Activated CD4-positive, alpha-beta T cell treated with anti-CD3 and anti-CD28 coated beads for 1 hour (primary cell): ENCODE data around the gene FABP6.
"Not testable (repeated sequence)": the region's sequence is repeated elsewhere in the genome, so short reads cannot be mapped to it uniquely, and the experiment has no call there.

Source experiments
- DNase-seq: peaks from one replicate; pipeline ENCODE4 v3.0.0-alpha.2; 2020

The FABP6 gene

DNA sequence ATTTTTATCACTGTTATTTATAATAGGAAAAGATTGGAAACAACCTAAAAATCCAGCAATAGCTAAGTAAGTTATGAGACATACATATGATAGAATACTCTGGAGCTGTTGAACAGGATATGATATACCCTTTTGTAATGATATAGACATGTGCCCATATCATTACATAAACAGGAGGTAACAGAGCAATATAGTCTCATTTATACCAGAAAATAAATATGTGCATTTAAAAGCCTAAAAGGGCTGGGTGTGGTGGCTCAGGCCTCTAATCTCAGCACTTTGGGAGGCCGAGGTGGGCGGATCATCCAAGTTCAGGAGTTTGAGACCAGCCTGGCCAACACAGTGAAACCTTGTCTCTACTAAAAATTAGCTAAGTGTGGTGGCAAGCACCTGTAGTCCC lies 2.3 kb upstream of the FABP6 start:
- no peak for DNase-seq

DNA sequence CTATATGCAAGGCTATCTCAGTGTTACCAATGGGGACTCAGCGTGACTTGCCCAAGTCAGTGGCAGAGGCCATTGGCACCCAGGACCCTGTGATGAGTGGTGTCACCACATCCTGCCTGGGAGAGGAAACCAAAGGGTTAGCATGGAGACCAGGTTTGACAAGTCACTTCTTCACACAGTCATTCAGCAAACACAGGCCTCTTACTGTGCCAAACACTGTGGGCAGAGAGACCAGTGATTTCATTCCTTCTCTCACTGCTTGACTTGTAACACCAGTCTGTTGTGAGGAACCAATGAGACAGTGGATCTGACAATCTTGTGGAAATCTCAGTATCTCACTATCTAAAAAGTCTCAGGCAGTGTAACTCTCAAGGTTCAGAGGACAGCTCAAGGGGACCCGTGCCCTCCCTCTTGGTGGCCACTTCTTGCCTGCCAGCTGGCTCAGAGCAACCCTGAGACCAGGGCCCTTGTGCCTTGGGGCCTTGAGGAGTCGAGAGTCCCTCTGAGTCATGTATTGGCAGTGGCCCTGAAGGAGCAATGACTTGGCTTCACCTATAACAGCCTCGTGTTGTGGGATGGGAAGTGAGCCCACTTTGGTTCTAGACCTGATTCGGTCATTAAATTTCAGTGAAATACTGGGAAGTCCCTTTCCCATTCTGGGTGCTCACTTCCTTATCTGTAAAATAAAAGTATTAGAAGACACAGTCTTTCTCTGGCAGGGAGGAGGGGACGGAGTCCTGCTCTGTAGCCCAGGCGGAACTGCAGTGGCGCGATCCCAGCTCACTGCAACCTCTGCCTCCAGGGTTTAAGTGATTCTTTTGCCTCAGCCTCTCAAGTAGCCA lies 1.6 kb downstream of the FABP6 start:
- DNase-seq: no peak

DNA sequence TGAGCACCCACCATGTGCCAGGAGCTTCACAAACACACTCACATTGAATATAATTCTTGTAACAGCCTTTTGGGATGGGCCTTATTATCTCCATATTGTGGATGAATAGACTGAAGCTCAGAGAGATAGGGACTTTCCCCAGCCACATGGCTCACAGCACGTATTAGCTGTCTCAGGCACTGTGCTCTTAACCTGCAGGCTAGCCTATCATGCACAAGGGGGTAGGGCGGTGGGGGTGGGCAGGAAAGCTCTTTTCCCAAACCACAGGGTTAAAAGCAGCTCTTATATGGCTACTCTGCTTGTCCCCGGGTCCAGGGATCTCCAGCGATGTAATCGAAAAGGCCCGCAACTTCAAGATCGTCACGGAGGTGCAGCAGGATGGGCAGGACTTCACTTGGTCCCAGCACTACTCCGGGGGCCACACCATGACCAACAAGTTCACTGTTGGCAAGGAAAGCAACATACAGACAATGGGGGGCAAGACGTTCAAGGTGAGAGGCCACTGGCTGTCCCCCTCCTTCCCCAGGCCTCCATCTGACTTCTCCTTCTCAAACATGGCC lies 2.6 kb downstream of the FABP6 start:
- DNase-seq: no peak

DNA sequence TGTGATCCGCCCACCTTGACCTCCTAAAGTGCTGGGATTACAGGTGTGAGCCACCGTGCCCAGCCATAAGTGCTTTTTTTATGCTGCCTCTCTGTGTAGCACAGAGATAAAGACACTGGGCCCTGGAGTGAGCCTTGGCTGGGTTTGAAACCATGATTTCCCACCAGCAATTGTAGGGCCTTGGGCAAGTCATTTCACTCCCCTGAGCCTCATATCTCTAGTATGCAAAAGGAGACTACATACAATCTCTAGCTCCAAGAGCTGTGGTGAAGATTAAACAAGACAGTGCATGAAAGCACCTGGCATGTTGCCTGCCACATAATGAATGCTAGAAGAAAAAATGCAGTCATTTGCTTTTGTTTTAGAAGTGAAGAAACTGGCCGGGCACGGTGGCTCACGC lies 3.9 kb downstream of the FABP6 start:
- DNase-seq: no peak

DNA sequence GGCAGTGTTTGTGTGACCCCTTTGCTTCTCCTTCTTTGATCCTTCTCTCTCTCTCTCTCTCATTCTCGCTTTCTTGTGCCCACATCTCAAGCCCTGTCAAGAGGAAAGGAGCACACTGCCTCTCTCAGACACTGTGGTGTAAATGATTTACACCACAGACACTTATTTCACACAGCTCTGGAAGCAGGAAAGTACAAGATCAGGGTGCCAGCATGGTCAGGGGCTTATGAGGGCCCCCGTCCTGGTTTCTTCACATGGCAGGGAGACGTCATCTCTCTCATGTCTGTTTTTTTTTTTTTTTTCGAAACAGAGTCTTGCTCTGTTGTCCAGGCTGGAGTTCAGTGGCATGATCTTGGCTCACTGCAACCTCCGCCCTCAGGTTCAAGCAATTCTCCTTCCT lies 6.4 kb downstream of the FABP6 start:
- DNase-seq: no peak

DNA sequence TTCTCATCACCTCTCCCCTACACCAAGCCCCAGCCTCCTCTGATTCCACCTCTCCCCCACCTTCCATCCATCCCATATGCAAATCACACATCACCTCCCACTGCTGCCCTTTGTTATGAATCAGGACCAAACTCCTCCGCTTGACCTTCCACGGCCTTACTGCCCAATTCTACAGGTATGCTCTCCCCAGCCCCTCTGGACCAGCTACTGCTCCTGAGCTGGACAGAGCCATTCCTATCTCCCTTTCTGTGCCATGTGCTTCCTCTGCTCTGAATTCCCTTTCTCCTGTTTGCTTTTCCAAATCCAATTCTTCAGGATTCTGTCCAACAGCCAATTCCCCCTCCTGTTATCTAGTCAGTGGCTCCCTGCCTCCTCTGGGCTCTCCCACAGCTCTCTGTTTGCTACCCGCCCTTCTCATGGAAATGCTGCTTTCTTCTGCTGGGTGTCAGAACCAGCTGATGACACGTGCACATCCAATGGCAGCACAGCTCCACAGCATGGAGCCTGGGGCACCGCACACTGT lies 8.3 kb downstream of the FABP6 start:
- no peak for DNase-seq

DNA sequence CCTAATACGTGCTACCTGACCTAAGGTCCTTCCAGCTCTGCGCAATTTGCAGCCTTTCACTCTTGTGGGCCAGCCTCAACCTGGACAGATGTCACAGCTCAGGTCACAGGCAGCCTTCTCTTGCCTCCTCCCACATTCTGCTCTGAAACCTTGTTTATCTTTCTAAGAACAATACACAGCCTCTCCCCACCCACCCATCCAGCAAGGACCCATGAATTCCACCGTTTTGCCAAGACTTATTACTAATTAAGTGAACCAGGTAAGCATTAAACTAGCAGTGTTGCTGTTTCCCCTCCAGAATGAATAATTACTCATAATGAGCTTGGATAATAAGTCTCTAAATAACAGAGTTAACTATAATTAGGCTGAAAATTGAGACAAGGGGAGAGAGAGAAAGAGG lies 11.0 kb downstream of the FABP6 start:
- DNase-seq: no peak

DNA sequence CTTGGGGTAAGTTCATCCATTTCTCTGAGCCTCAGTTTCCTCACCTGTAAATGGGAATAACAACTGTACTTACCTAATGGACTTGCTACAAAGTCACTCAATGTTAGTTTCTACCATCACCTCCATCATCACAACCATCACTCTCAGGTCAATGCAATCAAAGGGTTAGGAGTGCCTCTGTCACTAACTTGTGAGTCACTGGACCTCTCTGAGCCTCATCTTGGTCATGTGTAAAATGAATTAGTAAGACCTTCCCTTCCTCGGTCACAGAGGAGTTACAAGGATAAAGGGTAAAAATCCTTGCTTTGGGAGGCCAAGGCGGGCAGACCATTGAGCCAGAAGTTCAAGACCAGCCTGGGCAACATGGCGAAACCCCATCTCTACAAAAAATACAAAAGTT lies 12.8 kb downstream of the FABP6 start:
- DNase-seq: no peak

DNA sequence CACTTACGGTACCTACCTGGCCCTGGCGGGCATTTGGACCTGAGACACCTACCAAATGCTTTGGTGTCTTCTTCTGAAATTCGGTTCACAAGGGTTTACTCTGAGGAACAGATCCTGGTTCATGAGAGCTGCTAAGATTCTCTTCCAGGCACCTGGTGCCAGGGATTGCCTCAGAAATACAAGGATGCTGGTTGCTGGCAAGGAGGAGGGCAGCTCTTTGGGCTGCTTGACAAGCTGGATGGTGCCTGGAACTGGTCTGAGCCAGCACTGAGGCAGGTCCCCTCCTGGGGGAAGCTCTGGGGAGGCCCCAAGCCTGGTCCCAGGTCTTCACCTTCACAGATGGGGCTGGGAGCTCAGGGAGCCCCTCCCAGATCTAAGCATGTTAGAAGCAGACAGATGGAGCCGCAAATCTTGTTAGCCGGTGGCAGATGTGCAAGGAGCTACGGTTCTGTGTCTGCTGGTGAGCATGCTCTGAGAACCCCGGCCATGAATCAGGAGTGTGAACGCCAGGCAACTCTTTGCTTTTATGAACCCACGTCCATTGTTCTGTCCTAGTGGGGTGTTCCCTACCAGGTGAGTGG lies 16.3 kb downstream of the FABP6 start:
- no peak for DNase-seq

DNA sequence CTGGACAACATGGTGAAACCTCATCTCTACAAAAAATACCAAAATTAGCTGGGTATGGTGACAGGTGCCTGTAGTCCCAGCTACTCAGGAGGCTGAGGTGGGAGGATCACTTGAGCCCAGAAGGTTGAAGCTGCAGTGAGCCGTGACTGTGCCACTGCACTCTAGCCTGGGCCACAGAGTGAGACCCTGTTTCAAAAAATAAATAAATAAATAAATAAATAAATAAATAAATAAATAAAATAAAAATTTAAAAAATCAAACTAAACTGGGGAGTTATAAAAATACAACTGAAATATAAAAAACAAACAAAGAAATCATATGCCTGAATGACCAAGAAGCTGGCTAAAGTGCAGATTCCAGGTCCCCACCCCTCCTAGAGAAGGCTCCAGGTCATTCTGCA lies 20.3 kb downstream of the FABP6 start:
- DNase-seq: not testable (repeated sequence)

DNA sequence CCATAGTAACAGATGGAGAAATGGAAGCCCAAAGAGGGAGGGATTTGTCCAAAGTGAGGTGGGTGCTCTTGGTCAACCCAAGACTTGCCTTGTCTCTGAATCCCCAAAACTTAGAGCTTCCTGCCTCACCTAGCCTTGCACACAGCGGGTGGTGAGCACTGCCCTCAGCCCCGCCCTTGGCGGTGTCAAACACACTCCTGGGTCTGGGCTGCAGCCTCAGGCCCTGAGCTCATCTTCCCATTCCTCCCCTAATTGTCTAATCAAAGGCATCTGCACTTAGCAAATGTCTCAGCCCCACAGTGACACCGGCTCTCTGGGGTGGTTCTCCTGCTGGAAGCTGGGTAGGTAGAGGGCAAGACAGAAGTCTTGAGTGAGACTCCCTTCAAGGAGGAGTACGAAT lies 20.9 kb downstream of the FABP6 start:
- no peak for DNase-seq

DNA sequence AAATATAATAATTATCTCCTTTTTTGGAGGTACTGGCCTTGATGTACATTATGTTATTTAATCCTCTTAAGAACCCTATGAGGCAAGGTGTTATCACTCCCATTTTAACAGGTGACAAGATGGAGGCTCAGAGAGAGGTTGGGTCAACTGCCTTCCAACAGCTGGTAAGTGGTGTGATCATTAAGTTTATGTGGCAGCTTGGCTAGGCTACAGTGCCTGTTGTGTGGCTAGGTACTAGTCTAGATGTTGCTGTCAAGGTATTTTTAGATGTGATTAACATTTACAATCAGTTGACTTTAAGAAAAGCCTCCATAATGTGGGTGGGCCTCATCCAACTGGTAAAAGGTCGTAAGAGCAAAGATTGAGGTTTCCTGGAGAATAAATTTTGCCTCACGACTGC lies 21.5 kb downstream of the FABP6 start:
- DNase-seq: no peak

DNA sequence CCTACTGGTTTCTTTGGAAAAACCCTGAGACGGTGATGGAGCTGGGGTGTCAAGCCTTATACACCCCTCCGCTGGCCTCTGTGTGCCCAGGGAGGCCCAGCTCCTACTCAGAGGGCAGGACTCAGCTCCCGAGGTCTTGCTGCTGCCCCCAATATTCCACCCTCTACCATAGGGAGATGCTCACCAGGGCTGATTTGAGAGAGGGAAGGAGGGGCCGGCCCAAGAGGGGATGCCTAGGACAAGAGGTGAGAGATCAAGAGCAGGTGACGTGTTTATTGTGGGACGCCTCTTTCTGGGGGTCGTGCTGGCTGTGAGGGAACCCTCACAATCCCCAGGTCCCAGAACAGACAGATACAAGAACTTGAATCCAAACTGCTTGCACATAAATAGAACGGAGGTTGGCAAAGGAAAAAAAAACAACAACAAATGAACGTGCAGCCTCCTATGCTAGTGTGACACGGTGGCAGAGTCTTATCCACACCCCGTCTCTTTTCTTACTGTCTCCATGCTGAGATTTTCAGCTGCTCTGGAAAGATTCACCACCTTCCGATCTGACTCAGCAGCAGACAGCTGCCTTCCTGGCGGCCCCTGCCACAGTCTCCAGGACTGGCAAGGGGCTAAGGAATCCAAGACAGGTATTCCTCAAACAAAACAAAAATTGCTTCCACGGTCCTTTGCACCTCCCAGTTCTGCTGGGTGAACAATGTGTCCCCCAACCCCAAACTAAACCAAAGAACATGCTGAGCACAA lies 22.3 kb downstream of the FABP6 start:
- no peak for DNase-seq

DNA sequence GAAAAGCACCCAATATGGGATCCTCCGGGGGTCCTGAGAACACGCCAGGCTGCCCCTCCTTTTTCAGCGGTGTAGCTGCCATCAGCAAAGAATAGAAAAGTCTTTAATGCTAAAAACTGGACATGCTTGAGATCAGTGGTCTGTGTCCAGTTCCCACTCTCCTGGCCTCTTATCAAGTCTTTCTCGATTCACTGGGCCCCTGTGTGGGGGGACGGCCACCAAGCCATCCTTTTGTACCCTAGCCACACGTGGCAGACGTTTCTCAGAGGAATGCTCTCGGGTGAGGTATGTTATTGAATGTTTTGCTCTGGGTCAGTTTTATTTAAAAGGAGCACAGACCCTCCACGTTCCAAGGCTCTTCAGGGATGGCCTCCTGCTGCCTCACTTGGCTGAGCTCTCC lies 23.6 kb downstream of the FABP6 start:
- DNase-seq: no peak

DNA sequence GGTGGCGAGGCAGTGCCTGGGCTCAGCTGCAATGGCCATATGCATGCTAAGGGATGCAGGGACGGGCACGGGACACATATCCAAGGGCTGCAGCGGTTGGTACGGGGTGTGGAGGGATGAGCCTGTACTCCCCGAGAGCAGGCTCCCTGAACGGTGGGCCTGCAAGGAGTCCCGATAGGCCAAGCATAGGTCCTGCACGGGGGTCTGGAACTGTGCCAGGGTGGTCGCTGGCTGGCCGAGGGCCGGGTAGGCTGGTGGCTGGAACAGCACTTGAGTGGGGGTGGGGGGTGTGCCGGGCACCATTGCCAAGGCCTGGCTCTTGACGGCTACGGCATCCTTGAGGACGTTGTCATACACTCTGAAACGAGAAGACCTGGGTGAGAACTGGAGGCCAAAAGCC lies 24.1 kb downstream of the FABP6 start:
- DNase-seq: no peak

DNA sequence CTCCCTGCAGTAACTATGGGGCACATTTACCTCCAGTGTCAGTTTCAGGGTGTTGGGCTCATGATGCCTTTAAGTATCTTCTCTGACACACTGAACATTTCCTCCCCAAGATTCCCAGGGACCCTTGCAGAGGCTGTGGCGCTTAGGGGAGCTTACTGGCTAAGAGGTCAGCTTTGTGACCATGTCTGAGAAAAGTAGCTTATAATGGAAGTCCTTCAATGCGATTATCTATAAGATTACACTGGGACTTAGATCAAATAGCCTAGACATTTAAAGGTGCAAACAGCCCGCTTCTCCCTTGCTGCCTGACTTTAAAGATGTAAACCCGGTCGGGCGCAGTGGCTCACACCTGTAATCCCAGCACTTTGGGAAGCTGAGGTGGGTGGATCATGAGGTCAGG lies 25.4 kb downstream of the FABP6 start:
- no peak for DNase-seq

DNA sequence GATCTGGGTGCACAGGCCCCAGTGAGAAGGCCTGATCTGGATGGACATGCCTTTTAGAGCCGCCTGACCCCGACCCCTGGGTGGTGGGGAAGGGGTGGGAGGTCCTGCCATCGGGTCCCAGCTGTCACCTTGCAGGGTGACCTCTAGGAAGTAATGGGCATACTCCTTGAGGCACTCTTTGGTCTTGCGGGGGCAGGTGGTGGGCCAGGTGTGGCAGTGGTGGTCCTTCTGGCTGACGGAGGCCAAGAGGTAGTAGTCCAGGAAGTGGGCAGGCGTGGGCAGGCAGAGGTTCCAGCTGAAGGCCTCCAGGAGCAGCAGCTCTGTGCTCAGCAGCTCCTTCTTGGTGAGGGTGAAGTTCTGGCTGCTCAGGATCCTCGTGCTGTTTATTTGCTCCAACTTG lies 30.0 kb downstream of the FABP6 start:
- DNase-seq: no peak

DNA sequence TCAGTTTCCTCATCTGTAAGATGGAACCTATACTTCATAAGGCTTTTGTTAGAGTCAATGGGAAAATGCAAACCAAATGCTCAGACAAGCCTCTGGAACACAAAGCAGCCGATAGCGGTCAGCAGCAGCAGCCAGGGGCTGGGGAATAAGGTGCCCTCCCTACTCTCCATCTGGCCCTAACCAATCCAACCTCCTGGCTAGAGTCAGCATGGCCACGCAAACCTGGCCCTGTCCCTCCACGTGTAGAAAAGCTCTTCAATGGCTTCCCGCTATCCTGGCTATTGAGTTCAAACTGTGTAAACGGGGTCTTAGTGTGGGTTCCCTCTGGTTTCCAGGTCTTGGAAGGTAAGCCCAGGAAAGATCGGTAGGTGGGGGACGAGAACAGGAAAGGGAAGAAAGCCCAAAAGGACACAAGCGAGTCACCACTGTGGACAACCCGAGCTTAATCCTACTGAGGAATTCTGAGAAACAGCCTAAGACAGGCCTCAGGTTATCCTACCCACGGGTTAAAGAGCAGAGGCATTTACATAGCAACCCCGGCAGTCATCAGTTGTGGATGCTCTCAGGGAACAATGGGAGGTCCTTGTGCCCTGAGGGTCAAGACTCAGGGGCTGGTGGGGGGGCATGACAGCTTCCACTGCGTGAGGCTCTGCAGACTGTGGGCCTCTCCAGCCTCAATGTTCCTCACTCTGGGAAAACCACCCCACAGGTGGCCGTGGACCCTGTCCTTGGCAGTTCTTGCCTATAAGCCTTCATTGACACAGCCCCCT lies 30.9 kb downstream of the FABP6 start:
- no peak for DNase-seq

DNA sequence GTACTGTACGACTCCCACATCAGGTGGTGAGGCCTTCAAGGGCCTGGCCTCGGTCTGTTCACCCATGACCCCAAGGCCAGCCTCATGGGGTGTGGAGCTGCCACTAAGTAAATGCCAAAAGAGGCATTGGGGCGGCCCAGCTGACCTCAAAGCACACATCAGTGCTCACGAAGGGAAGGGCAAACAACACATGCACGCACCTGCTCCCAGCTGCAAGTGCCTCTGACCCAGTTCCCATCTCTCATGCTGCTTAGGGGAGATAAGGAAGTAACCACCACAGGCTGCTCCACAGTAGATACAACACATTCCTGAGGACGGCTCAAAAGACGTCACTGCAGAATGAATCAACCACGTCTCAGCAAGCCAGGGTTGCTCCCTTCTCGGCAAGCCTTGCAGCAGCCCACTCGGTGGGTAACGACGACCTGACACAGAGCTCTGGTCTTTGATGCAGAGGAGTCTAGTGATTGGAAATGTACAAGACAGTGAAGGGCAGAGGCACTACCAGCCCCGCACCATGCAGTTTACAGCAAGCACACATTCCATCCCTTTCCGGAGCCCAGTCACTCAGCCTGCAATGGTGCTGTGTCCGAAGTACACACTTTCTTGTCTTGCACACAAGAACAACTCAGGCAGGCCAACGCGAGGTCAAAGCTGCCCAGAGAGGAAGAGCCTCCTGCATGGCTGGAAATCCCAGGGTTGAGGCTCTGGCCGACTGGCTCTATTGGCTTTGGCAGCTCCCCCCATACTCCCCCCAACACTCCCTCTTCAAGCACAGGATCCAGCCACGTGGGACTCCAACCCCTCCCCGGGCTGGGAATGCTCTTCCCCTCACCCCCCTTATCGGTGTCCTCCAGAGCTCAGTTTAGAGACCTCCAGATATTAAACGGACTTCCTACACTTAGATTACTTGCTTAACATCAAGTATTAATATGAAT lies 31.8 kb downstream of the FABP6 start:
- DNase-seq: no peak

DNA sequence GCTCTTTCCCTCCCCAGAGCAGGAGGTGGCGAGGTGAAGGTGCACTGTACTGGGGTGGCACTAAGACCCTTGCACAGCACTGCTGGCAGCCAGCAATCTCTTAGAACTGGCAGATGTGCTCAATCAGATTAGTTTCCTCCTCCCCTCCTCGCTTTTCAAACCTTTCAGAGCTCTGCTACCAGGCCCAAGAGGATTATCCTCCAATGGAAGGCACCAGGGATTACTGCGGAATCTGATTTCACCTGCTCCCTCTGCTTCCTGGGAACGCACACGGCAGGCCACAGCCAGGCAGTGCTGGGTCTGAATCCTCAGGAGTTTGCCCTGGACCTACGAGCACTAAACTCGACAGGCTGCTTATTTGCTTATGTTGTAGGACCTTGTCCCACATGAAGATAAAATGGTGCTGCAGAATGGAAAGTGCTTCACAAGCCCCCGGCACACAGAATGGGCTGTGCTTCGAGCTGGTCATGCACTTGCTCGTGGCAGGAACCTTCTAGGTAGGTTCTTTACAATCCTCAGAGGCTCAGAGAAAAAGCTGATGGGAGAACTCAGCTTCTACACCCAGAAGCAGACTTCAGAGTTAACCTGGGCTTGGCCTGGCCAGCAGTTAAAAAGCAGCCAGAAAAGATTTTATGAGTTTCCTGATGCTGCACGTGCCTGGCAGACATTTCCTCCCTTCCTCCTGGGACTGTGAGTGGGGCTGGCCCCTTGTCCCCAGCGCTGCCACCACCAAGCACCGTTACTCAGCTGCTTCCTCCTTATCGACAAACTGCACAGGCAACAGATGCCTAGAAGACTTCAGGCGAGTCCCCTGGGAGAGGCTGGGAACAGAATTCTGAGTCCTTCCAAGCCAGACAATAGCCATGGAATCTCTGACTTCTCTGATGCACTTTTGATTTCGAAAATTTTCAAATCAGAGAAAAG lies 33.1 kb downstream of the FABP6 start:
- DNase-seq: no peak
